Esophagus squamous epithelium (tissue), 4 donors: Measurements from ENCODE around the gene AADACL4.
A peak's percentile ranks its signal among the peaks of the same experiment; 100 is the strongest.

Source experiments
- CTCF ChIP-seq, 6 experiments: fragments of 450-650 bp in 4 of 6; fragments of 200-600 bp in 2 of 6; sonication (generic) in 2 of 6; IDR thresholded peaks; one replicate each; pipeline ENCODE4 v1.5.1; 2016 to 2019; ENCODE audit warnings: antibody characterized with exemption in 6 of 6, mild to moderate bottlenecking in 4 of 6, moderate library complexity in 4 of 6
- POLR2A ChIP-seq, 4 donors: fragments of 450-650 bp; IDR thresholded peaks; one replicate each; pipeline ENCODE4 v1.6.1; 2017; ENCODE audit warnings: antibody characterized with exemption in 4 of 4, mild to moderate bottlenecking in 4 of 4, moderate library complexity in 3 of 4

- TF ChIP-seq CTCF (IDR thresholded peaks at IDR 0.05) (no peak), POLR2A (IDR thresholded peaks at IDR 0.05) (peak in 1 of 4 donors; percentile 37)
Observed at GRCh38 chr1:12616709-12617373, 27.0 kb upstream of the AADACL4 start.
